HL-60 (cell line): ENCODE measurements around the gene TSSK6.

Experiments
- DNase-seq, 2 experiments: peaks; one replicate each; pipeline ENCODE4 v3.0.0-alpha.2; 2010 to 2020; ENCODE audit warnings: low read depth in 1 of 2, low spot score in 1 of 2
- H3K27ac ChIP-seq: fragments of 250-450 bp; sonication (Bioruptor Pico); replicated peaks from 2 replicates; pipeline ENCODE4 v1.5.1; 2020; ENCODE audit warnings: mild to moderate bottlenecking, moderate library complexity
- H3K27me3 ChIP-seq: fragments of 250-450 bp; sonication (Bioruptor Pico); 2 replicates; pipeline ENCODE4 v1.5.1; 2021; ENCODE audit warnings: mild to moderate bottlenecking, moderate library complexity; ENCODE audit not compliant: insufficient read depth, poor library complexity, severe bottlenecking
- H3K4me3 ChIP-seq: replicated peaks from 2 replicates; pipeline ENCODE4 v1.5.1; 2011; ENCODE audit warnings: mild to moderate bottlenecking, control low read depth, low read length; ENCODE audit not compliant: insufficient read depth
- CTCF ChIP-seq: IDR thresholded peaks from one replicate; pipeline ENCODE4 v1.5.1; 2011; ENCODE audit warnings: low read length, control low read depth, inconsistent platforms; ENCODE audit not compliant: insufficient read depth
- GABPA ChIP-seq: IDR thresholded peaks from 2 replicates; pipeline ENCODE4 v1.6.1; 2012; ENCODE audit warnings: low read depth
- POLR2AphosphoS5 ChIP-seq: IDR thresholded peaks from 2 replicates; pipeline ENCODE4 v1.6.1; 2012; ENCODE audit warnings: low read depth
- SPI1 ChIP-seq: IDR thresholded peaks from 2 replicates; pipeline ENCODE4 v1.6.1; 2012; ENCODE audit warnings: low read depth, mild to moderate bottlenecking, borderline replicate concordance
- TF ChIP-seq, protein P1 (sequence below): IDR thresholded peaks from 2 replicates; pipeline ENCODE4 v1.6.1; 2012; ENCODE audit warnings: low read depth; ENCODE audit not compliant: insufficient replicate concordance

Gene TSSK6

DNA sequence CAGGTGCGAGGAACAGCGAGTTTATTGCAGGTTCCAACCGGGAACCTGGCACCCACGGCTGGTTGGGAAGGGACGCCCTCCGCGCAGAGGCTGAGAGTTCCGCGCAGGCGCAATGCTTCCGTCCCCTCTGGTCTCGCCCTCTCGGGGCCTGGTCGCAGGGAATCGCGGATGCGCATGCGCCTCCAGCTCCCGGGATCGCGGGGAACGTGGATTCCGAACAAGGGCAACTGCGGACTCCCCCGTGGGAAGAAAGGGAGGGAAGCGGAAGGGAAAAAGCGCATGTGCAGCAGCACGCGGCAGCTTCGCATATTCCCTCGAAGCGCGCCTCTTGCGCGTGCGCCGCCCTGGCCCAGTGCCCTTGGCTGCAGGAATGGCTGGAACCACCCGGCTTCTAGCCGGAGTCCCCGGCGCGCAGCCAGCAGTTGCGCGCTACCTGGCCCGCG, 1.1 kb downstream of the TSSK6 start:
- no peak for DNase-seq
- Histone ChIP-seq H3K27ac (no peak overlapping the region), H3K4me3 (no peak overlapping the region), H3K27me3 (no peaks in the 10 kb centered on the region)
- no peak for TF ChIP-seq CTCF
- no peak for TF ChIP-seq GABPA
- TF ChIP-seq, protein P1, sequence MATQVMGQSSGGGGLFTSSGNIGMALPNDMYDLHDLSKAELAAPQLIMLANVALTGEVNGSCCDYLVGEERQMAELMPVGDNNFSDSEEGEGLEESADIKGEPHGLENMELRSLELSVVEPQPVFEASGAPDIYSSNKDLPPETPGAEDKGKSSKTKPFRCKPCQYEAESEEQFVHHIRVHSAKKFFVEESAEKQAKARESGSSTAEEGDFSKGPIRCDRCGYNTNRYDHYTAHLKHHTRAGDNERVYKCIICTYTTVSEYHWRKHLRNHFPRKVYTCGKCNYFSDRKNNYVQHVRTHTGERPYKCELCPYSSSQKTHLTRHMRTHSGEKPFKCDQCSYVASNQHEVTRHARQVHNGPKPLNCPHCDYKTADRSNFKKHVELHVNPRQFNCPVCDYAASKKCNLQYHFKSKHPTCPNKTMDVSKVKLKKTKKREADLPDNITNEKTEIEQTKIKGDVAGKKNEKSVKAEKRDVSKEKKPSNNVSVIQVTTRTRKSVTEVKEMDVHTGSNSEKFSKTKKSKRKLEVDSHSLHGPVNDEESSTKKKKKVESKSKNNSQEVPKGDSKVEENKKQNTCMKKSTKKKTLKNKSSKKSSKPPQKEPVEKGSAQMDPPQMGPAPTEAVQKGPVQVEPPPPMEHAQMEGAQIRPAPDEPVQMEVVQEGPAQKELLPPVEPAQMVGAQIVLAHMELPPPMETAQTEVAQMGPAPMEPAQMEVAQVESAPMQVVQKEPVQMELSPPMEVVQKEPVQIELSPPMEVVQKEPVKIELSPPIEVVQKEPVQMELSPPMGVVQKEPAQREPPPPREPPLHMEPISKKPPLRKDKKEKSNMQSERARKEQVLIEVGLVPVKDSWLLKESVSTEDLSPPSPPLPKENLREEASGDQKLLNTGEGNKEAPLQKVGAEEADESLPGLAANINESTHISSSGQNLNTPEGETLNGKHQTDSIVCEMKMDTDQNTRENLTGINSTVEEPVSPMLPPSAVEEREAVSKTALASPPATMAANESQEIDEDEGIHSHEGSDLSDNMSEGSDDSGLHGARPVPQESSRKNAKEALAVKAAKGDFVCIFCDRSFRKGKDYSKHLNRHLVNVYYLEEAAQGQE, result no peak
- TF ChIP-seq SPI1, result no peak
- no peak for TF ChIP-seq POLR2AphosphoS5

GRCh38 chr19:19513682-19514081, 1.7 kb downstream of the TSSK6 start:
- no peak overlapping the region for H3K27ac ChIP-seq
- DNase-seq, result no peak
- TF ChIP-seq SPI1 (no peak), GABPA (no peak), POLR2AphosphoS5 (no peak), CTCF (no peak)
- TF ChIP-seq, protein P1, result no peak
- no peaks in the 10 kb centered on the region for H3K27me3 ChIP-seq
- H3K4me3 ChIP-seq, result no peak overlapping the region

DNA sequence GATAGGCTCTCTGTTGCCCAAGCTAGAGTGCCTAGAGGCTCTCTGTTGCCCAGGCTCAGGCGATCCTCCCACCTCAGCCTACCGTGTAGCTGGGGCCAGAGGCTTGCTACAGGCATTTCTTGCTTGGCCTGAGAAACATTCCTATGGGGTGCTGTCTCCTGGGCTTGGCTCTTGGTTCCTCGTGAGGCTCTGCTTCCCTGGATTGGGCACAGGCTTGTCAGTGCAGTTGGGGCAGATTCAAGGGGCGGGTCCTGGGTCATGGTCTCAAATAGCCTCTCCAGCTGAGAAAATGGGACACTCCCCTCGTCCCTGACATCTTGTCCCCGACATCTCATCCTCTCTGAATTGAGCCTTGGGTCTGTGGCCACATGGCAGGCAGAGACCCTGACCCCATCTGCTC, 4.9 kb downstream of the TSSK6 start:
- TF ChIP-seq, protein P1, result no peak
- TF ChIP-seq CTCF (no peak), POLR2AphosphoS5 (no peak), GABPA (no peak), SPI1 (no peak)
- no peak for DNase-seq

More for the DNA sequence above, 4.9 kb downstream of the TSSK6 start:
- Histone ChIP-seq H3K27ac (no peak overlapping the region), H3K27me3 (no peaks in the 10 kb centered on the region), H3K4me3 (no peak overlapping the region)
